CD4-positive, alpha-beta T cell (primary cell): ENCODE results near the gene CH25H. TPM values are rescaled to one million over a fixed set of nuclear protein-coding genes. Genes with fewer than 3 reads are reported as not detected.

Experiments
- ATAC-seq: fragments of 200-7000 bp; cut with Tn5 transposase; one replicate; pipeline ENCODE4 v1.10.0; 2022; ENCODE audit warnings: mild to moderate bottlenecking; ENCODE audit not compliant: poor library complexity
- CTCF ChIA-PET: fragments of 350-600 bp; sonication (Branson Sonifier 250); formaldehyde crosslinking; loops from one replicate; lab custom pipeline; 2021; ENCODE audit warnings: antibody characterized with exemption, inconsistent platforms; lab: Charles Lee
- POLR2A ChIA-PET: fragments of 350-600 bp; sonication (Branson Sonifier 250); formaldehyde crosslinking; loops from one replicate; lab custom pipeline; 2021; ENCODE audit warnings: antibody characterized with exemption, inconsistent platforms; lab: Charles Lee
- DNase-seq, 14 experiments: peaks; one replicate each; pipeline ENCODE4 v3.0.0-alpha.2; 2013 to 2020; ENCODE audit warnings: mixed read lengths in 2 of 14
- H3K27ac ChIP-seq, 2 donors: one replicate each; pipeline versions ENCODE4 v1.5.1 to v1.7.0; 2013; ENCODE audit warnings: low read length in 2 of 2, low read depth in 1 of 2, mild to moderate bottlenecking in 1 of 2
- H3K27me3 ChIP-seq, 2 experiments: 1 replicate in 1 of 2; 2 replicates in 1 of 2; pipeline versions ENCODE4 v1.6.1 to v1.7.0; 2013; ENCODE audit warnings: low read length in 2 of 2, control low read depth in 1 of 2, mild to moderate bottlenecking in 1 of 2, moderate library complexity in 1 of 2; ENCODE audit not compliant: insufficient read depth in 2 of 2, control insufficient read depth in 1 of 2
- H3K36me3 ChIP-seq: one replicate; pipeline ENCODE4 v1.6.1; 2013; ENCODE audit warnings: low read length, control low read depth; ENCODE audit not compliant: insufficient read depth
- H3K4me1 ChIP-seq: one replicate; pipeline ENCODE4 v1.6.1; 2013; ENCODE audit warnings: low read length, control low read depth; ENCODE audit not compliant: insufficient read depth
- H3K4me3 ChIP-seq: one replicate; pipeline ENCODE4 v1.5.1; 2013; ENCODE audit warnings: mild to moderate bottlenecking, low read length, moderate library complexity
- H3K9me3 ChIP-seq, 2 experiments: 1 replicate in 1 of 2; 2 replicates in 1 of 2; pipeline versions ENCODE4 v1.6.1 to v1.7.0; 2013; ENCODE audit warnings: low read length in 2 of 2, mild to moderate bottlenecking in 2 of 2, control low read depth in 1 of 2, moderate library complexity in 1 of 2; ENCODE audit not compliant: control insufficient read depth in 1 of 2, insufficient read depth in 1 of 2
- H3K27ac Mint-ChIP-seq: one replicate; pipeline ENCODE4 v1.8.0; 2020; ENCODE audit warnings: mixed read lengths
- H3K27me3 Mint-ChIP-seq: one replicate; pipeline ENCODE4 v1.8.0; 2021; ENCODE audit warnings: mixed read lengths
- H3K36me3 Mint-ChIP-seq: one replicate; pipeline ENCODE4 v1.8.0; 2021; ENCODE audit warnings: low read depth, mixed read lengths
- H3K4me1 Mint-ChIP-seq: one replicate; pipeline ENCODE4 v1.8.0; 2021; ENCODE audit warnings: low read depth, mixed read lengths
- H3K4me3 Mint-ChIP-seq: one replicate; pipeline ENCODE4 v1.8.0; 2020; ENCODE audit warnings: mild to moderate bottlenecking, mixed read lengths
- H3K9me3 Mint-ChIP-seq: one replicate; pipeline ENCODE4 v1.8.0; 2020; ENCODE audit warnings: mixed read lengths
- intact Hi-C, 2 experiments: fragments of 100-400 bp; cut with DNase I in 1 of 2; cut with micrococcal nuclease in 1 of 2; formaldehyde crosslinking; loops; one replicate each; pipeline versions ENCODE4 v1.15.1 to v1.9.0; 2023 to 2025; cut with DNase I, micrococcal nuclease
- total RNA-seq, 174 experiments: library from RNA in 2 of 174; stranded (reverse) in 2 of 174; gene quantifications; one replicate each; pipeline ENCODE4 v1.2.3 and lab custom pipeline; 2021 to 2026
- TF ChIP-seq, protein P1 (sequence below): fragments of 200-600 bp; IDR thresholded peaks from one replicate; pipeline ENCODE4 v1.8.0; 2022; ENCODE audit warnings: antibody characterized with exemption, mild to moderate bottlenecking

Gene CH25H
- total RNA-seq, 2 experiments from 2014 or later, result 0.49 to 0.50 TPM

DNA sequence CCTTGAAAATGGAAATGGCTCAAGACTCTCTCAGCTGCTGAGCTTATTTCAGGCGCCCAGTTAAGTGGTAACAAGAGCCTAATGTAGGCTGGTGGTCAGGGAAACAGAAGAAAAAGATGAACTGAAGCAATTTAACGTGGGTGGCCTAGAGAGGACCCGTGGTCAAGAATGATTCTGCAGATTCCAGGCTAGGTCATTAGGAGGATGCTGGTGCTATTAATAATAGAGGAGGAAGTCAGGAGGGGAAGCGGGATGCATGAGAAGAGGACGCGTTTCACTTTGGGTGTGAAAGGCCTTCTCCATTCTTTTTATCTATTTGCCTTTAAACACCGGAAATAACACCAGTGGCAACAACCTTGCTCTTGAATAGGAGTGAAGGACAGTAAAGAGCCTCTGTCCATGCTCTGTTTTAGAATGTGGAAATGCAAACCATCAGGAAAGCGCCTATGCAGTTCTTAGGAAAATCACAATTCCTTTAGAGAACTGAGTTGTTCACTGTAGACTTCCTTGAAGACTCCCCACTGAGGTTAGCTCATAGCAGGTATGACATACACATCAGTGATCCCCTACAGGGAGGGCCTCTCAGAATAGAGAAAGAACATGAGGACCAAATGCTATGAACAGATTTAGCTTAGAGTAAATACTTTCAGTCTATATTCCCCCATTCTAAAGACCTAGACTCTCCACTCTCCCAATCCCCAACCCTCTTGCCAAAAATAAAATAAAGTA, 35.9 kb upstream of the CH25H start:
- no peaks in the 10 kb centered on the region for H3K27me3 ChIP-seq
- Mint-ChIP-seq H3K4me3 (no peak overlapping the region), H3K36me3 (peaks cover 59% of the 10 kb centered on the region), H3K27ac (no peak overlapping the region), H3K27me3 (no peaks in the 10 kb centered on the region), H3K9me3 (no peaks in the 10 kb centered on the region), H3K4me1 (peaks cover 16% of the 10 kb centered on the region)
- H3K9me3 ChIP-seq, result no peaks in the 10 kb centered on the region
- H3K4me3 ChIP-seq, result no peak overlapping the region
- no peaks in the 10 kb centered on the region for H3K4me1 ChIP-seq
- intact Hi-C loops, result no loop called here
- H3K27ac ChIP-seq, result no peak overlapping the region
- ATAC-seq (no peak), DNase-seq (peak in 1 of 14 experiments; percentile 29)
- peaks cover 33% of the 10 kb centered on the region for H3K36me3 ChIP-seq
- ChIA-PET POLR2A (interaction anchor here (0.9 kb wide), 1 partner anchor 9 kb away, joined by 4 read pairs; the partner anchor contains the start of gene LIPA), CTCF (no interaction called here)
- TF ChIP-seq, protein P1, sequence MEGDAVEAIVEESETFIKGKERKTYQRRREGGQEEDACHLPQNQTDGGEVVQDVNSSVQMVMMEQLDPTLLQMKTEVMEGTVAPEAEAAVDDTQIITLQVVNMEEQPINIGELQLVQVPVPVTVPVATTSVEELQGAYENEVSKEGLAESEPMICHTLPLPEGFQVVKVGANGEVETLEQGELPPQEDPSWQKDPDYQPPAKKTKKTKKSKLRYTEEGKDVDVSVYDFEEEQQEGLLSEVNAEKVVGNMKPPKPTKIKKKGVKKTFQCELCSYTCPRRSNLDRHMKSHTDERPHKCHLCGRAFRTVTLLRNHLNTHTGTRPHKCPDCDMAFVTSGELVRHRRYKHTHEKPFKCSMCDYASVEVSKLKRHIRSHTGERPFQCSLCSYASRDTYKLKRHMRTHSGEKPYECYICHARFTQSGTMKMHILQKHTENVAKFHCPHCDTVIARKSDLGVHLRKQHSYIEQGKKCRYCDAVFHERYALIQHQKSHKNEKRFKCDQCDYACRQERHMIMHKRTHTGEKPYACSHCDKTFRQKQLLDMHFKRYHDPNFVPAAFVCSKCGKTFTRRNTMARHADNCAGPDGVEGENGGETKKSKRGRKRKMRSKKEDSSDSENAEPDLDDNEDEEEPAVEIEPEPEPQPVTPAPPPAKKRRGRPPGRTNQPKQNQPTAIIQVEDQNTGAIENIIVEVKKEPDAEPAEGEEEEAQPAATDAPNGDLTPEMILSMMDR, result no peak

DNA sequence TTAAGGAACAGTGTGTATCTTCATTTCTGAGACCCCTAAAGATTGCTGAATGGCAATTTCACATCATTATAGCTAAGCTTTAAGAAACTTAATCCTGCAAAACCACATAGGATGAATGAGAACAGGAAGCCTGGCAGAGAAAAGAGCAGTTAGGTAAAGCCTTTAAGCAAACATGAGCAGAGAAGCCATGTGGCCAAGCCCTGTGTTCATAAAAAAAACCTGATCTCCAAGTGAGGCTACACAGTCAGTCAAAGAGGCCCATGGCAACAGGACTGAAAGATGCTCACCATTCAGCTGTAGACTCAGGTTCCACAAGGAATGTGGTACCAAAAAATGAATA, 35.2 kb upstream of the CH25H start:
- ChIA-PET CTCF (no interaction called here), POLR2A (no interaction called here)
- Histone ChIP-seq H3K27me3 (no peaks in the 10 kb centered on the region), H3K27ac (no peak overlapping the region), H3K36me3 (peaks cover 33% of the 10 kb centered on the region), H3K9me3 (no peaks in the 10 kb centered on the region), H3K4me1 (no peaks in the 10 kb centered on the region), H3K4me3 (no peak overlapping the region)
- TF ChIP-seq, protein P1, result no peak
- DNase-seq (no peak), ATAC-seq (no peak)
- Mint-ChIP-seq H3K36me3 (peaks cover 64% of the 10 kb centered on the region), H3K4me1 (peaks cover 16% of the 10 kb centered on the region), H3K27ac (no peak overlapping the region), H3K4me3 (no peak overlapping the region), H3K27me3 (no peaks in the 10 kb centered on the region), H3K9me3 (no peaks in the 10 kb centered on the region)
- intact Hi-C loops, result no loop called here

DNA sequence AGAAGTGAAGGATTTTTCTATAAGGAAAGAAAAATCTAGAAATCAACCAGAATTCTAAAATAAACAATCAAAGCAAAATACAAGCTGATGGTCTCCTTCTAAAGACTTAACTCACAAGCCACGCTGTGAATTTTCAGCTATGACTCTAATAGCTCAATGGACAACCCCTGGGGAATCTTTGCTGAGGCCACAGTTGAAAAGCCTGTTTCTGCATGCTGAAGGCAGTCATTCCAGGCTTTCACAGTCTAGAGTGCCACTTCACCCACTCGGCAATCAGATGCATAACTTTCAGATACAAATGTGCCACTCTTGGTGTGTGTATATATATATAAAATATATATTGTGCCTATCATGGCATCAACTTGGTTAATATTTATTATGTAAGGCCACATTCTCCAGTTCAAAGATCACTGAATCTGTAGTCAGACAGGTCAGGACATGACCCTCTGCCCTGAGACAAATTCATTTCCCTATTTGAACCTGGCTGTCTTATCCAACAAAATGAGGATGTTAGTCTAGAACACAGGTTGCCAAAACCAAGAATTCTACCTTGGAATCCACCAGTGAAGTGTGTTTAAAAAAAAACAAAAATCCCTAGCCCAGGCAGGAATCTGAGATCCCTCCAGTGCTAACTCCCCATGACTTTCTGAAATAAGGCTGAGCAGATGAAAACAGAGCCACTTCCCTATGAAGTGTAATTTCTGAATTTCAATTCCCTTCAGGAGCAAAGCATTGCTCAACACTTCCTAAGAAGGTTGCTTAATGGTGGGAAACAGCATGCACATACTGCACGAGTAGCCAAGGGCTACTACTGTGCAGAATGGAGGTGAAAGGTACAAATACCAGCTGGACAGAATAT, 34.6 kb upstream of the CH25H start:
- DNase-seq (no peak), ATAC-seq (no peak)
- intact Hi-C loops, result no loop called here
- CTCF ChIA-PET, result no interaction called here
- Mint-ChIP-seq H3K9me3 (no peaks in the 10 kb centered on the region), H3K4me1 (peaks cover 16% of the 10 kb centered on the region), H3K4me3 (no peak overlapping the region), H3K27ac (no peak overlapping the region), H3K27me3 (no peaks in the 10 kb centered on the region), H3K36me3 (peaks cover 66% of the 10 kb centered on the region)
- Histone ChIP-seq H3K36me3 (peaks cover 33% of the 10 kb centered on the region), H3K27me3 (no peaks in the 10 kb centered on the region), H3K27ac (no peak overlapping the region), H3K4me3 (no peak overlapping the region), H3K4me1 (no peaks in the 10 kb centered on the region), H3K9me3 (no peaks in the 10 kb centered on the region)
- POLR2A ChIA-PET, result no interaction called here
- TF ChIP-seq, protein P1, result no peak
